RWPE2 (cell line): ENCODE results near the gene NEU2.

Experiments
- ATAC-seq: fragments of 200-7000 bp; cut with Tn5 transposase; 3 replicates; pipeline ENCODE4 v1.9.1; 2021; ENCODE audit warnings: low read depth
- DNase-seq: peaks from one replicate; pipeline ENCODE4 v3.0.0-alpha.2; 2020; ENCODE audit warnings: low spot score
- H3K27ac ChIP-seq: fragments of 450-650 bp; 2 replicates; pipeline ENCODE4 v1.5.1; 2017; ENCODE audit warnings: mild to moderate bottlenecking; ENCODE audit not compliant: poor library complexity, severe bottlenecking
- H3K27me3 ChIP-seq: fragments of 250-450 bp; sonication (Bioruptor Pico); 2 replicates; pipeline ENCODE4 v1.5.1; 2021; ENCODE audit warnings: mild to moderate bottlenecking, moderate library complexity; ENCODE audit not compliant: insufficient read depth, poor library complexity, severe bottlenecking
- H3K36me3 ChIP-seq: fragments of 250-450 bp; sonication (Bioruptor Pico); 2 replicates; pipeline ENCODE4 v1.5.1; 2020; ENCODE audit warnings: low read depth, mild to moderate bottlenecking, moderate library complexity
- H3K4me1 ChIP-seq: fragments of 250-450 bp; sonication (Bioruptor Pico); 2 replicates; pipeline ENCODE4 v1.5.1; 2021; ENCODE audit warnings: mild to moderate bottlenecking, moderate library complexity; ENCODE audit not compliant: insufficient read depth, poor library complexity, severe bottlenecking
- H3K4me3 ChIP-seq: fragments of 250-450 bp; sonication (Bioruptor Pico); 2 replicates; pipeline ENCODE4 v1.5.1; 2021; ENCODE audit warnings: mild to moderate bottlenecking, moderate library complexity; ENCODE audit not compliant: severe bottlenecking
- H3K9me3 ChIP-seq: fragments of 250-450 bp; sonication (Bioruptor Pico); 2 replicates; pipeline ENCODE4 v1.5.1; 2021; ENCODE audit warnings: mild to moderate bottlenecking, moderate library complexity; ENCODE audit not compliant: severe bottlenecking
- CTCF ChIP-seq: fragments of 450-650 bp; IDR thresholded peaks from one replicate; pipeline ENCODE4 v1.5.1; 2017; ENCODE audit warnings: mild to moderate bottlenecking, moderate library complexity; ENCODE audit not compliant: poor library complexity, severe bottlenecking

NEU2 gene

GRCh38 chr2:233005096-233005495 lies 27.4 kb upstream of the NEU2 start:
- Histone ChIP-seq H3K27me3 (no peaks in the 10 kb centered on the region), H3K36me3 (no peaks in the 10 kb centered on the region), H3K27ac (no peak overlapping the region), H3K9me3 (no peaks in the 10 kb centered on the region), H3K4me3 (no peak overlapping the region), H3K4me1 (no peaks in the 10 kb centered on the region)
- no peak for DNase-seq
- no peak for ATAC-seq
- no peak for TF ChIP-seq CTCF

DNA sequence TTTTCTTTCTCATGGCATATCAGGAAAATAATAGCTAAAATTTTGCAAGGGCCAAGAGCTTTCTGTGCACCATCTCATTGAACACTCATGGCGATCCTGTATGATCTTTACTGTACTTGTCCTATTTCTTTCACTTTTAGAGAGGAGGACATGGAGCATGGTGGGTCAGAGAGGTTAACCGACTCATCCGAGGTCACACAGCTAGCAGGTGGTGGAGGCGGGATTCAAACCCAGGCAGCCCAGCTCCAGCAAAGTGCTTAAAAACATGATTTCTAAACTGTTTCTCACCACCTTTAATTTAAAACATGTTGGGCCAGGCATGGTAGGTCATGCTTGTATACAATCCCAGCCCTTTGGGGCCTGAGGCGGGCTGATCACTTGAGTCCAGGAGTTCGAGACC lies 25.8 kb upstream of the NEU2 start:
- ATAC-seq = no peak
- no peak for TF ChIP-seq CTCF
- DNase-seq = no peak
- H3K4me3 ChIP-seq = no peak overlapping the region
- no peaks in the 10 kb centered on the region for H3K9me3 ChIP-seq
- H3K27ac ChIP-seq = no peak overlapping the region
- no peaks in the 10 kb centered on the region for H3K36me3 ChIP-seq
- no peaks in the 10 kb centered on the region for H3K27me3 ChIP-seq
- no peaks in the 10 kb centered on the region for H3K4me1 ChIP-seq

GRCh38 chr2:233007270-233007669 lies 25.2 kb upstream of the NEU2 start:
- H3K27me3 ChIP-seq = no peaks in the 10 kb centered on the region
- DNase-seq (no peak), ATAC-seq (no peak)
- H3K27ac ChIP-seq = no peak overlapping the region
- H3K36me3 ChIP-seq = no peaks in the 10 kb centered on the region
- H3K4me3 ChIP-seq = no peak overlapping the region
- no peak for TF ChIP-seq CTCF
- no peaks in the 10 kb centered on the region for H3K4me1 ChIP-seq
- H3K9me3 ChIP-seq = no peaks in the 10 kb centered on the region

DNA sequence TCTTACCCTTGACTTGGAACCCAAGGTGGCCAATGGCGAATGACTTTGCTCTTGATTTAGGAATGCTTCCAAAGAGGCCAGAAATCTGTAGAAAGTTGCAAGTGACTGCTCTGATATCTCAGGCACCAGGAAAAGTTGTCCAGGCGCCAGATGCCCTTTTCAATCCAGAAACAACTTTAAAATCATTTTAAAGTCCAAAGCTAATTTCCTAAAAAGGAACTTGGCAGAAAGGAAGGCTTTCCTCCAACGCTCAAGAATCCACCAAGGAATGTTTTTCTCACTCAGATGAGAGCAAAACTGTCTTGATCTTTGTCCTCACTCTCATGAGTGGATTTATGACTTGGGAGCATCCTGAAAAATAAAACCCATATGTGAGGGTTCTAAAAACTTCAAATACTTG lies 24.7 kb upstream of the NEU2 start:
- Histone ChIP-seq H3K4me3 (no peak overlapping the region), H3K36me3 (no peaks in the 10 kb centered on the region), H3K27ac (no peak overlapping the region), H3K27me3 (no peaks in the 10 kb centered on the region), H3K9me3 (no peaks in the 10 kb centered on the region), H3K4me1 (no peaks in the 10 kb centered on the region)
- ATAC-seq (no peak), DNase-seq (no peak)
- no peak for TF ChIP-seq CTCF

DNA sequence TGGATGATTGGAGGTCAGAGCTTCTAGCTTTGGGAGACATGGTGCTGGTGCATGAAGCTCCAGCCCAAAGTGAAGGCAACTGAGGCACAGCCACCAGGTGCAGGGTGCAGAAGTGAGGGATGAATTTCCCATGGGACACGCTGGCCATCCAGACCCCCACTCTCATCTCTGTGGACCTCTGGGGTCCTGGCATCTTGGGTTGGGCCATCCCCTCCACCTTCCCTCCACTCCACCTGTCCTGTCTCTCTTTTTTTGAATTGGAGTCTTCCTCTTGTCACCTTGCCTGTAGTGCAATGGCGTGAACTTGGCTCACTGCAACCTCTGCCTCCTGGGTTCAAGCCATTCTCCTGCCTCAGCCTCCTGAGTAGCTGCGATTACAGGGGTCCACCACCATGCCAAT lies 22.8 kb upstream of the NEU2 start:
- H3K36me3 ChIP-seq = no peaks in the 10 kb centered on the region
- no peaks in the 10 kb centered on the region for H3K4me1 ChIP-seq
- H3K27me3 ChIP-seq = no peaks in the 10 kb centered on the region
- H3K27ac ChIP-seq = no peak overlapping the region
- no peak for TF ChIP-seq CTCF
- H3K4me3 ChIP-seq = no peak overlapping the region
- no peaks in the 10 kb centered on the region for H3K9me3 ChIP-seq
- ATAC-seq = no peak
- DNase-seq = no peak
